NCI-H2107 (cell line): ENCODE measurements around the gene NUDT15.
A peak's percentile ranks its signal among the peaks of the same experiment; 100 is the strongest.
"Not testable (repeated sequence)": the region's sequence is repeated elsewhere in the genome, so short reads cannot be mapped to it uniquely, and the experiment has no call there.

ENCODE experiments used
- DNase-seq: peaks from one replicate; lab custom pipeline; 2025; lab: John Stamatoyannopoulos, UW

NUDT15 gene

GRCh38 chr13:48043789-48044503, 6.4 kb downstream of the NUDT15 start:
- DNase-seq = no peak

DNA sequence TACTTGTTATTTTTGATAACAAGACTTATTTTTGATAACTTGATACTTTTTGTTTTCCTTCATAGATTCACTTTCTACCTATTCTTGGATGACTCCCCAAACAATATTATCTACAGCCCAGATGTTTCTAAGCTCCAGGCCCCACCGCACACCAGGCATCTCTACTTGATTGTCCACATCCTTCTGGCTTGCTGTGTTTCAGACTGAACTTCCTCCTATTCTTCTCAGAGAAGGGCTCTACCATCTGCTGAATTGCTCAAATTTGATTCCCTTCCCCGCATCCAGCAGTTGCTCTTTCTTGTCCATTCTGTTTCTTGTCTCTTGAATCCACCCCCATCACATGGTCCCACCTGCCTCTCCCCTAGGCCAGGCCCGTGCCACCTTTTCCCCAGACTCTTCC, 13.0 kb downstream of the NUDT15 start:
- DNase-seq = no peak

- DNase-seq = no peak
These were observed 17.1 kb downstream of the NUDT15 start for GRCh38 chr13:48054601-48055000.

- no peak for DNase-seq
These were observed 18.2 kb downstream of the NUDT15 start for GRCh38 chr13:48055712-48056111.

- not testable (repeated sequence) for DNase-seq
These were observed 21.0 kb downstream of the NUDT15 start for GRCh38 chr13:48058536-48058935.

DNA sequence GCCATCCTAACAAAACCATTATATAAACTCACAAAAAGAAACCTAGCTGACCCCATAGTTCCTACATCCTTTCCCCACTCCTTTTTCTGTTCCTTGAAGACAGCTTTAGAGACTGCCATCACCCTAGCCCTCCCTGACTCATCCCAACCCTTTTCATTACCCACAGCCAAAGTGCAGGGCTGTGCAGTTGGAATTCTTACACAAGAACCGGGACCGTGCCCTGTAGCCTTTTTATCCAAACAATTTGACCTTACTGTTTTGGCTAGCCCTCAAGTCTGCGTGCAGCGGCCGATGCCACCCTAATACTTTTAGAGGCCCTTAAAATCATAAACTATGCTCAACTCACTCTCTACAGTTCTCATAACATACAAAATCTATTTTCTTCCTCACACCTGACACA, 22.4 kb downstream of the NUDT15 start:
- not testable (repeated sequence) for DNase-seq

- DNase-seq = no peak
These were observed 28.9 kb downstream of the NUDT15 start for GRCh38 chr13:48066310-48066989.

DNA sequence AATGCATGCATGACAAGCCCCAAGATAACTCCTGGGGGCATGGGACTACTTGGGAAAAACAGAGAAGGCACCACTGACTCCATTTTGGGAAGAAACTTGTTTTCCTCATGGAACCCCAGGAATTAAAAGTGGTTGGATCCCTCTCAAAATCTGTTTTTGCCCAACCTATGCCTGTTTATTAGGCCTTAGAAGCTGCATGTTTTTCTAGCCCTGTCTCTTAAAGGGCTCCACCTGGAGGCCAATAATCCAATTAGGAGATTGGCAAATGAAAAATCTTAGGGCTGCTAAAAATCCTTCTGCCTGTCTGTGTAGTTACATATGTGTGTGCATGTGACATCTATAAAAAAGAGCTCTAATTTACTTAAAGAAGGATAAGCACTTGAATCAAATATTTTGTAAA, 30.5 kb downstream of the NUDT15 start:
- DNase-seq = no peak

- no peak for DNase-seq
These were observed 31.4 kb downstream of the NUDT15 start for GRCh38 chr13:48068952-48069351.

GRCh38 chr13:48069573-48069972, 32.0 kb downstream of the NUDT15 start:
- DNase-seq = no peak

- no peak for DNase-seq
These were observed 33.4 kb downstream of the NUDT15 start for GRCh38 chr13:48070942-48071341.

GRCh38 chr13:48072304-48072703, 34.8 kb downstream of the NUDT15 start:
- no peak for DNase-seq

DNA sequence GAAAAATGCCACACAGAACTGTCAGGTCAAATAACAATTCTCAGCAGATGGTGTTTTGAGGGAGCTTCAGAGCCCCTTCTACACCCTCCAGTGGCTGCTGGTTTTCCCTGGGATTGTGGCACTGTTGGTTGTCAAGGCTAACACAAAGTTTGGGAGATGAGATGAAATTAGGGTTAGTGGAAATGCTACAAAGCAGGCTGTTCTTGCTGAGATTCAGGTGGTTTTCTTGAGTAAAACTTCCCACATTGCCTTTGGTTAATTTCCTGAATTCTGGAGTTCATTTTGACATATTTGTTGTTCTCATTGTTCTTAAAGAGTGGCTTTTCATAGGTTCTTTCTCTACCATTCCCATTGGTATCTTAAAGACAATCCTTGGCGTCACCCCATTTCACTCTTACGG, 35.3 kb downstream of the NUDT15 start:
- DNase-seq = no peak

GRCh38 chr13:48074006-48074405, 36.5 kb downstream of the NUDT15 start:
- no peak for DNase-seq

GRCh38 chr13:48078251-48078656, 40.7 kb downstream of the NUDT15 start:
- DNase-seq = no peak

GRCh38 chr13:48081739-48082138, 44.2 kb downstream of the NUDT15 start:
- DNase-seq = no peak

- no peak for DNase-seq
These were observed 48.7 kb downstream of the NUDT15 start for GRCh38 chr13:48086272-48086671.

DNA sequence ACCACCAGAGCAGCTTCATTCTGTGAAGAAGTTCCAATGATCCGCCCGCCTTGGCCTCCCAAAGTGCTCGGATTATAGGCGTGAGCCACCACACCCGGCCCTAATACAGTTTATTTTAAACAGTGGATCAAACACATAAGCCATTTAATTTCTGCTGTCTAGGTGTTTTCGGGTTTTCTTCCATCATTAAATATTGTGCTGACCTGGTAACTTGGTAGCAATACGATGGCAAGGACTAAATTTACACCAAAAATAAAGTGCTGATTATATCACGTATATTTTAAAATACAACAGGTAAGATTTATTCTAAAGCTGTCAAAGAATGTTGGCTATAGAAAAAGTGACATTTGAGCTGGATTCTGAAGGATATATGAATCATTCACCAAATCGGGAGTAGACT, 56.1 kb downstream of the NUDT15 start:
- no peak for DNase-seq

DNA sequence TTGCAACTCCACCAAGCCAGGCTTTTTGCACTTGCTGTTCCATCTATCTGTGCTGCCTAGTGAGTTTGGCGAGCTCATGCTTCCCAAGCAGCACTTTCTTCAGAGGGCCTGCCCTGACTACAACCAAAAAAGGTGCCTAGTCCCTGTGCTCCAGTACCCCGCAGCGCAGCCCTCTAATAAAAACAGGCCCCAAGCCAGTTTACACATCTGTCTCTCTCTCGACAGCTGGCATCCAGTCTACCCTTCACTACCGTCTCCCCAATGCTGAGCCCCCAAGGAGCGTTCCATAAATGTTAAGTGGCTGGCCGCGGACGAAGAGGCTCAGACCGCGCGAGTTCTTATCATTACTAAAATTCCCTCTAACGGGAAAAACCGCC, 56.9 kb downstream of the NUDT15 start:
- DNase-seq = no peak

- peak; percentile 87 for DNase-seq
These were observed 57.4 kb downstream of the NUDT15 start, which contains the start of gene MED4 for GRCh38 chr13:48094781-48095502. TSS of gene MED4 (minus strand) at chr13:48095104. CDS start at chr13:48095078, 26 bp downstream.

- no peak for DNase-seq
These were observed 59.1 kb downstream of the NUDT15 start for GRCh38 chr13:48096670-48097069.
